ENCODE measurements around the gene PRM2.

PRM2 gene

GRCh38 chr16:11249233-11250061, 26.8 kb downstream of the PRM2 start:
- no peak for DNase-seq (ENCODE audit: low read depth in 2 of 2)

- no peak for DNase-seq (ENCODE audit: low read depth in 2 of 2)
Observed at GRCh38 chr16:11248133-11248532, 28.1 kb downstream of the PRM2 start.

- DNase-seq (ENCODE audit: low read depth in 2 of 2), result no peak
Observed at GRCh38 chr16:11245988-11246387, 30.3 kb downstream of the PRM2 start.

DNA sequence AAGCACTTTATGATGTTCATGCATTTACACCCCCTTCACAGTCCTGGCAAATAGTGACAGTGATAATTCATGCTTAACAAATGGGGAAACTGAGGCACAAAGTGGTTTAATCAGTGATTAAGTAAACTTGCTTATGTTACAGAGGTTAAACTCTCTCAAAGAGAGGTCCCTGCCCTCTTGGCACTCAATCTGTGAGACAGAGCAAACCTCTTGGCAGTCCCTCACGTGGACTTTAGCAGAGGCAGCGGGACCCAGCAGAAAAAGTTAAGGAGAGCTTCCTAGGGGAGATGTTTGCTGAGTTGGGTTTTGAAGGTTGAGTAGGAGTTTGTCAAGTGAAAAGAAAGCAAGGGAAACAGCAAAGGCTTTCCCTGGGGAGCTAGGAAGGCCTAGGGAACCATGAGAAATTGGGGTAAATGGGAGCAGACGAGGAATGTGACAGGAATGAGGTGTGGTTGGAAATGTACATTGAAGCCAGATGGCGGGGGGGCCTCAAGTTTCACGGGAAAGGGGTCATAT, 31.0 kb downstream of the PRM2 start:
- DNase-seq (ENCODE audit: low read depth in 2 of 2), result no peak

DNA sequence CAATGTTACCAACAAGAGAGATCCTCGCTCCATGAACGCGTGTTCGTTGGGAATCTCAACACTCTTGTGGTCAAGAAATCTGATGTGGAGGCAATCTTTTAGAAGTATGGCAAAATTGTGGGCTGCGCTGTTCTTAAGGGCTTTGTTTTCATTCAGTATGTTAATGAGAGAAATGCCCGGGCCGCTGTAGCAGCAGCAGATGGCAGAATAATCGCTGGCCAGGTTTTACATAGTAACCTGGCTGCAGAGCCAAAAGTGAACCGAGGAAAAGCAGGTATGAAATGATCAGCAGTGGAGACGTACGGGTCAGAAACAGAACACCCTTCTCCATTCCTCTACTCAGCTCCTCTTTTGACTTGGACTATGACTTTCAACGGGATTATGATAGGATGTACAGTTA, 33.6 kb downstream of the PRM2 start:
- DNase-seq (ENCODE audit: low read depth in 2 of 2), result no peak

GRCh38 chr16:11241480-11242204, 34.6 kb downstream of the PRM2 start:
- no peak for DNase-seq (ENCODE audit: low read depth in 2 of 2)

DNA sequence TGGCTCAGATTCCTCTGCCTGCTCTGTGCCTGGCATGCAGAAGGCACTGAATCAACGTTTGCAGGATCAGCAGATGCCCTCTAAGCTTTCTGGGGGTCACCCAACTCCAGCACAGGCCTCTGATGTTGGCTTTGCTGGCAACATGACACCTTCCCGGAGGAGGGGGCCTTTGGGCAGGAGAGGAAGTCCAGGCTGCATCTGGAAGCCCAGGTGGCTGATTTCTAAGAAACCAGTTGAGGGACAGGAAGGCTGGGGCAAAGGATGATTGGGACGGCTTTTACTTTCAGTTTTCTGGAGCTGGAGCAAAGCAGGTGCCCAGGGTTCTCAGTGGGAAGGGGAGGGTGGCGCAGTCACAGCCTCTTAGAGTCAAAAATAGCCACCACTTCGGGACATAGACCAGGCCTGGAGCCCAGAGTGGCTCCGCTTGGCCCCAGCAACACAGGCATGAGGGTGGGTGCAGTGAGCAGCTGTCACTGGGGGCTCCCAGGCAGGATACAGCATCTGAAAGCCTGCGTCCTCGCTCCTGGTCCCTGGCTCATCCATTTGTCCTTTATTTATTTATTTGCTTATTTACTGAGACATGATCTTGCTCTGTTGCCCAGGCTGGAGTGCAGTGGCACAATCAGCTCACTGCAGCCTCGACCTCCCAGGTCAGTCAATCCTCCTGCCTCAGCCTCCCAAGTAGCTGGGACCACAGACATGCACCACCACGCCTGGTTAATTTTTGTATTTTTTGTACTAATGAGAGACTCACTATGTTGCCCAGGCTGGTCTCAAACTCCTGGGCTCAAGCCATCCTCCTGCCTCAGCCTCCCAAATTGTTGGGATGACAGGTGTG, 35.4 kb downstream of the PRM2 start:
- no peak for DNase-seq (ENCODE audit: low read depth in 2 of 2)

DNA sequence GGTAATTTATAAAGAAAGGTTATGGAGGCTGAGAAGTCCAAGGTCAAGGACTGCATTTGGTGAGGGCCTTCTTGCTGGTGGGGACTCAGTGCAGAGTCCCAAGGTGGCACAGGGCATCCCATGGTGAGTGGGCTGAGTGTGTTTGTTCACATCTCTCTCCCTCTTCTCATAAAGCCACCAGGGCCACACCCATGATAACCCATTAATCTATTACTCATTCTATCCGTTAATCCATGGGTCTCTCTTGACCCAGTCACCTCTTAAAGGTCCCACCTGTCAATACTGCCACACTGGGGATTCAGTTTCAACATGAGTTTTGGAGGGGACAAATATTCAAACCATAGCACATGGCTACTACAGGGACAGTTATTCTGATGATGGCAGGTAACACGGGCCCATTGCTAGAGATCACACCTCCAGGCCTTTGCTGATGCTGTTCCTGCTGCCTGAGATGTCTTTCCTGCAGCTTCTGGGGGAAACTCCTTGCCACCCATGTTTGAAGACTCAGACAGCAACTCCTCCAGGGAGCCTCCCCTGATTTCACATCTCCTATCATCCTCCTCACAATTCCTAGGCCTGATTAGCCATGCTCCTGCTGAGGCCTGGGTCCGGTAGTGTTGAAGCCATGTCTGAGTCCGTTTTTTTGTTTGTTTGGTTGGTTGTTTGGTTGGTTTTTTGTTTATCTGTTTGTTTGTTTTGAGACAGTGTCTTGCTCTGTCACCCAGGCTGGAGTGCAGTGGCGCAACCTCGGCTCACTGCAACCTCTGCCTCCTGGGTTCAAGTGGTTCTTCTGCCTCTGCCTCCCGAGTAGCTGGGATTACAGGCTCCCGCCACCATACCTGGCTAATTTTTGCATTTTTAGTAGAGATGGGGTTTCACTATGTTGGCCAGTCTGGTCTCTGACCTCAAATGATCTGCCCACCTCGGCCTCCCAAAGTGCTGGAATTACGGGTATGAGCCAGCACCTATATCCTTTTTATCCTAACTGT, 36.3 kb downstream of the PRM2 start:
- no peak for DNase-seq (ENCODE audit: low read depth in 2 of 2)

DNA sequence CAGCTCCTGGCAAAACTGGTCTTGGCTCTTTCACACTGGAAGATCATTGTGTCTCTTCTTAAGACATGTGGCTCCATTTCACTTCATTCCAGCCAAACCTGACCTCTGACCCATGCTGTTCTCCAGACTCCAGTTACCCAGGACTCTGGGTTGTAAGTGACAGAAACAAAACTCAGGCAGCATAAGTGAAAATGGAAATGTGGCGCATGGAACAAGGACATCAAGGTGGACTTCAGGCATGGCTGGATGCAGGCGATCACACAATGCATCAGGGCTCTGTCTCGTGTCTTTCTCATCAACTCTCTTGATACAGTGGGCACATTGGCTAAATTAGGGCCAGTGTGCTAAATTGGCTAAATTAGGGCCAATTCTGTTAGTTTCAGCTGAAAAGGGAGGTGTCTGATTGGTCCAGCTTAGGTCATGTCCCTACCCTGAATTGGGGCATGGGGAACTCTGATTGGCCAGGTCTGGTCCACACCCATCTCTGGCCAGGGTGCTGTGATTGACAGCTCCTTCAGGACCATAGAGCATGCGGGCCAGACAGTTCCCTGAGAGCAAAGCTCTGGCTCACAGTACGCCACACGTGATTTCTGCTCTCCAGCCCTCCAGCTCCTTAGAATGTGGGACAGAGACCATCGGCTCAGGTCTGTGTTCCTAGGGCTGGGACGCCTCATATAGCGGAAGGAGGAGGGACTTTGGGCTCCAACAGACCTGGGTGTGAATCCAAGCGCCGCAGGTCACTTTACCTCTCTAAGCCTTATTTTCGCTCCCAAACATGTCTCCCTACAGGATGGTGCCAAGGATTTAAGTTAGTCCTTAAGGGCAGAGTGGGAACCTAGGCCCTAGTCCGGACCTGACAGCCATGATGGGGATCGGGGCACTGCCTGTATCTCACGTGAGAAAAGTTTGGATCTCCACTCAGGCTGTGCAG, 37.7 kb downstream of the PRM2 start:
- no peak for DNase-seq (ENCODE audit: low read depth in 2 of 2)

DNA sequence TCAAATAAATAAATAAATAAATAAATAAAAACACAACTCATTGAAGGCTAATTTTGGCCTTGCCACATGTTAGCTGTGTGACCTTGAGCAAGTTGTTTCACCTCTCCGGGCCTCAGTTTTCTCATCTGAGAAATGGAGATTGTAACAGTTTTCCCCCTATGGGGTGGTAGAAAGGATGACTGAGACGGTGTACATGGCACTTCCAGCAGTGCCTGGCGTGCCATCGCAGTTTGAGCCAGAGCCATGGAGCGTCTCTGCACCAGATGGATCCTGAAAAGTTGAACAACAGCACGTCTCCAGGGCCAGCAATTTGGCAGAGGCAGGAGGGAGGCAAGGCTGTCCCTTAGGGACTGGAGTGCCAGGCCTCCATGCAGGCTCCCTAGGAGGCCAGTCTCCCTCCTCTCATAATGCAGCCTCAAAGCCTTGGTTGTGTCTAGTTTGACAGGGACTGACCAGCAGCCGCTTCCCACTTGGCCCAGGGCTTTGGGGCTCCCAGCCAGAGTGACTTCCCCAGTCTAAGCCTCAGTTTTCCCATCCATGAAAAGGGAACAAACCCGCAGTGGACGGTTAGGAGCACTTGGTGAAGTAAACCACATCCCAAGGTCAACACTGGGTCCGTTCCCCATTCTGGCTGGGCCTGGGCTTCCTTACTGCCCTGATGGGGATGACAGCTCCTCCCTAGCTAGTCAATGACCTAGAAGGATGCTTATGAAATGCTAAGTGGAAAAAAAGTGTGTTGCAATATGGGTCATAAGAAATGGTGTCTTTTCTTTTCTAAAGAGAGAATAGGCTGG, 39.6 kb downstream of the PRM2 start:
- DNase-seq (ENCODE audit: low read depth in 2 of 2), result no peak

DNA sequence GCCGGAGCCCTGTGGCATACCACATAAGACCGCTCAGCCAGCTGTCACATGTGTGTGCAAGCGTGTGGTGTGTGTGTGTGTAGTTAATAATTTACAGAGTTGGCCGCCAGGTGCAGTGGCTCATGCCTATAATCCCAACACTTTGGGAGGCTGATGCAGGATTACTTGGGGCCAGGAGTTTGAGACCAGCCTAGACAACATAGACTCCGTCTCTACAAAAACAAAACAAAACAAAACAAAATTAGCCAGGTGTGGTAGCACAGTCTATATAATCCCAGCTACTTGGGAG, 40.6 kb downstream of the PRM2 start:
- no peak for DNase-seq (ENCODE audit: low read depth in 2 of 2)

GRCh38 chr16:11234884-11235702, 41.2 kb downstream of the PRM2 start:
- DNase-seq (ENCODE audit: low read depth in 2 of 2), result no peak

- DNase-seq (ENCODE audit: low read depth in 2 of 2), result peak; percentile 65 to 80
Observed at GRCh38 chr16:11233727-11234376, 42.4 kb downstream of the PRM2 start.

- DNase-seq (ENCODE audit: low read depth in 2 of 2), result peak; percentile 83 to 88
Observed at GRCh38 chr16:11232852-11233726, 43.2 kb downstream of the PRM2 start.

DNA sequence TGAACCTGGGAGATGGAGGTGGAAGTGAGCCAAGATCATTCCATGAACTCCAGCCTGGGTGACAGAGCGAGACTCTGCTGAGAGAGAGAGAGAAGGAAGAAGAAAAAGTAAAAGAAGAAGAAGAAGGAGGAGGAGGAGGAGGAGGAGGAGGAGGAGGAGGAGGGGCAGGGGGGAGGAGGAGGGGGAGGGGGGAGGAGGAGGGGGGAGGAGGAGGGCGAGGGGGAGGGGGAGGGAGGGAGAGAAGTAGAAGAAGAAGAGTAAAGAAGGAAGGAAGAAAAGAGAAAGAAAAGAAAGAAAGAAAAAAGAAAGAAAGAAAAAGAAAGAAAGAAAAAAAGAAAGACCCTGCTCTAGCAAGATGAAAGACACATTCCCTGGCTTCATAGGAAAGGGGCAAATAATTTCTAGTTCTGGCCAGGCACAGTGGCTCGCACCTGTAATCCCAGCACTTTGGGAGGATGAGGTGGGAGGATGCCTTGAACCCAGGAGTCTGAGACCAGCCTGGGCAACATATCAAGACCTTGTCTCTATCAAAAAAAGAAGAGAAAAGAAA, 43.9 kb downstream of the PRM2 start:
- no peak for DNase-seq (ENCODE audit: low read depth in 2 of 2)

GRCh38 chr16:11231367-11231970, 44.8 kb downstream of the PRM2 start:
- DNase-seq (ENCODE audit: low read depth in 2 of 2), result no peak
